Erythroblast (primary cell): ENCODE results near the gene PTOV1.

Experiments
- GATA1 ChIP-seq: IDR thresholded peaks from 2 replicates; pipeline ENCODE4 v1.6.1; 2011; ENCODE audit warnings: low read depth, mild to moderate bottlenecking, control low read depth, low read length, moderate library complexity
- POLR2A ChIP-seq: IDR thresholded peaks from 2 replicates; pipeline ENCODE4 v1.6.1; 2011; ENCODE audit warnings: mild to moderate bottlenecking, low read length

DNA sequence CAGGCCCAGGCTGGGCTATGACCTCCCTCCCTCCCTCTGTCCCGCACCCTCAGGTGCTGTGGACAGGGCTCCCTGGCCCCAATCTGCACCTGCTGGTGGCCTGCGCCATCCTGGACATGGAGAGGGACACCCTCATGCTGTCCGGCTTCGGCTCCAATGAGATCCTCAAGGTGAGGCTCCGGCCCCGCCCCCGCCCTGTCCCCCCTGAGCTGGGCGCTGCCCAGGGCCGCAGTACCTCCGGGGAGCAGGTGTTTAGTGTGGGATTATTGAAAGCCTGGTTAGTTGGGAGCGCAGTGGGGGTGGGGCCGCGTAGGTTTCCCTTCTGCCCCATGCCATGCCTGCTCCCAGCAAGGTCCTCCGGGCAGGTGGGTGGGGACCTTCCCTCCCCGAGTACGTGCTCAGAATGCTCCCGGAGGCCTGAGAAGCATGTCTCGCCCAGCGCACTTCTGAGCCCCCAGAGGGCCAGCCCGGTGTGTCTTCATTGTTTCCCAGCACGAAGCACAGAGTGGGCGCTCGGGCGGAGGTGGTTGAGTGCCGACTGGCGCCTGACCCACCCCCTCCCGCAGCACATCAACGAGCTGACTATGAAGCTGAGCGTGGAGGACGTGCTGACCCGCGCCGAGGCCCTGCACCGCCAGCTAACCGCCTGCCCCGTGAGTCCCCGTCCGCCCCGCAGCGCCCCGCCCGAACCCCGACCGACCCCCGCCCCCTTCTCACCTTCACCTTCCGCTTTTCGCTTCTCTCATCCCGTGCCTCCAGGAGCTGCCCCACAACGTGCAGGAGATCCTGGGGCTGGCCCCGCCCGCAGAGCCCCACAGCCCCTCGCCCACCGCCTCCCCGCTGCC is 36.9 kb downstream of the PTOV1 start:
- TF ChIP-seq POLR2A = no peak
- TF ChIP-seq GATA1 = no peak
